Left colon (tissue), 2 donors: ENCODE results near the gene NCBP3. TPM values are rescaled to one million over a fixed set of nuclear protein-coding genes. Genes with fewer than 3 reads are reported as not detected.

Experiments
- total RNA-seq, 2 donors: library from RNA; stranded (reverse); fragmentation: NEBNext Ultra II Directional; extraction: Animal tissue kit (Norgen Biotek cat#: 25700); gene quantifications; one replicate each; pipeline ENCODE4 v1.2.1, GENCODE V29; 2021
- donor health status: DM: no; HTN: no; CAD: no.
- donor health status: DM: yes; HTN: yes; CAD: no.

Gene NCBP3
- total RNA-seq, 2 donors from 2014 or later = 35.9 to 42.5 TPM

Other genes with a start within 250 kb of the NCBP3 start
- 1 to 10 TPM; 6.3 to 8.6 TPM for gene TRPV1, start 236.8 kb downstream of the NCBP3 start, total RNA-seq
- 10 to 100 TPM; 19.1 to 19.6 TPM for gene SHPK, start 210.0 kb downstream of the NCBP3 start, total RNA-seq
- 1 to 10 TPM; 7.7 to 8.0 TPM for gene CTNS, start 209.5 kb downstream of the NCBP3 start, total RNA-seq
- 100 to 1,000 TPM; 231 to 293 TPM for gene TAX1BP3, start 177.7 kb downstream of the NCBP3 start, total RNA-seq
- gene EMC6, start 177.4 kb downstream of the NCBP3 start, total RNA-seq = 10 to 100 TPM; 29.7 to 36.0 TPM
- gene P2RX5, start 150.1 kb downstream of the NCBP3 start, total RNA-seq = 1 to 10 TPM; 1.6 to 2.6 TPM
- gene HASPIN, start 122.3 kb downstream of the NCBP3 start, total RNA-seq = 1 to 10 TPM; 1.1 to 2.6 TPM
- 10 to 100 TPM; 15.6 to 16.2 TPM for gene ITGAE, start 45.1 kb downstream of the NCBP3 start, total RNA-seq
- 1 to 10 TPM; 5.0 to 6.3 TPM for gene CAMKK1, start 46.8 kb upstream of the NCBP3 start, total RNA-seq
- 1 to 10 TPM; 2.8 to 5.9 TPM for gene P2RX1, start 70.2 kb upstream of the NCBP3 start, total RNA-seq
- 100 to 1,000 TPM; 276 to 300 TPM for gene ATP2A3, start 118.2 kb upstream of the NCBP3 start, total RNA-seq